ENCODE data around the gene MXD3.

GRCh38 chr5:177275883-177276282 lies 35.8 kb downstream of the MXD3 start:
- TF ChIP-seq ZNF462 (CRISPR knock-in tag; IDR thresholded peaks at IDR 0.05), result no peak
- no peak for TF ChIP-seq CTCF (conservative IDR thresholded peaks at IDR 0.05; ENCODE audit: low read depth in 2 of 2)
- TF ChIP-seq JUNB (IDR thresholded peaks at IDR 0.05; ENCODE audit: unreplicated experiment), result no peak
- TF ChIP-seq EZH2 (IDR thresholded peaks at IDR 0.05; ENCODE audit: low read depth, unreplicated experiment), result no peak
- no peak for TF ChIP-seq POLR2AphosphoS5 (IDR thresholded peaks at IDR 0.05; ENCODE audit: low read depth)
- no peak for TF ChIP-seq EZH2phosphoT487 (IDR thresholded peaks at IDR 0.05; ENCODE audit: unreplicated experiment)
- TF ChIP-seq REST (IDR thresholded peaks at IDR 0.05; ENCODE audit: unreplicated experiment), result no peak
- TF ChIP-seq STAT1 (IDR thresholded peaks at IDR 0.05; ENCODE audit: unreplicated experiment), result no peak
- no peak for TF ChIP-seq NANOG (IDR thresholded peaks at IDR 0.05; ENCODE audit: borderline replicate concordance)

All from GM23338 (cell line).